ENCODE data around the gene TECPR2.

TECPR2 gene

GRCh38 chr14:102394717-102395375, 32.1 kb downstream of the TECPR2 start:
- H3K27ac ChIP-seq (ENCODE audit: low read depth in 2 of 2, low read length in 2 of 2): no peak overlapping the region
- H3K9ac ChIP-seq (ENCODE audit: low read depth in 1 of 2, low read length in 2 of 2): no peak overlapping the region
- H3K4me3 ChIP-seq (ENCODE audit: low read length in 2 of 2): no peak overlapping the region
- peaks cover 6% of the 10 kb centered on the region in 2 donors for H3K4me1 ChIP-seq (ENCODE audit: control insufficient read depth in 2 of 2, insufficient read depth in 2 of 2, low read length in 2 of 2)
- peaks cover 0 to 3% of the 10 kb centered on the region in 2 donors for H3K36me3 ChIP-seq (ENCODE audit: control insufficient read depth in 2 of 2, insufficient read depth in 2 of 2, low read length in 2 of 2)
- H3K9me3 ChIP-seq (ENCODE audit: control insufficient read depth in 2 of 2, low read length in 2 of 2): no peaks in the 10 kb centered on the region
- no peaks in the 10 kb centered on the region for H3K27me3 ChIP-seq (ENCODE audit: control insufficient read depth in 2 of 2, insufficient read depth in 2 of 2, low read length in 2 of 2)

GRCh38 chr14:102396521-102396920, 33.8 kb downstream of the TECPR2 start:
- H3K27me3 ChIP-seq (ENCODE audit: control insufficient read depth in 2 of 2, insufficient read depth in 2 of 2, low read length in 2 of 2): no peaks in the 10 kb centered on the region
- no peaks in the 10 kb centered on the region for H3K9me3 ChIP-seq (ENCODE audit: control insufficient read depth in 2 of 2, low read length in 2 of 2)
- H3K4me3 ChIP-seq (ENCODE audit: low read length in 2 of 2): no peak overlapping the region
- H3K4me1 ChIP-seq (ENCODE audit: control insufficient read depth in 2 of 2, insufficient read depth in 2 of 2, low read length in 2 of 2): no peaks in the 10 kb centered on the region
- H3K9ac ChIP-seq (ENCODE audit: low read depth in 1 of 2, low read length in 2 of 2): no peak overlapping the region
- H3K36me3 ChIP-seq (ENCODE audit: control insufficient read depth in 2 of 2, insufficient read depth in 2 of 2, low read length in 2 of 2): peaks cover 0 to 3% of the 10 kb centered on the region in 2 donors
- no peak overlapping the region for H3K27ac ChIP-seq (ENCODE audit: low read depth in 2 of 2, low read length in 2 of 2)

GRCh38 chr14:102403028-102403427, 40.3 kb downstream of the TECPR2 start:
- no peaks in the 10 kb centered on the region for H3K4me1 ChIP-seq (ENCODE audit: control insufficient read depth in 2 of 2, insufficient read depth in 2 of 2, low read length in 2 of 2)
- no peak overlapping the region for H3K4me3 ChIP-seq (ENCODE audit: low read length in 2 of 2)
- no peak overlapping the region for H3K9ac ChIP-seq (ENCODE audit: low read depth in 1 of 2, low read length in 2 of 2)
- no peak overlapping the region for H3K27ac ChIP-seq (ENCODE audit: low read depth in 2 of 2, low read length in 2 of 2)
- no peaks in the 10 kb centered on the region for H3K27me3 ChIP-seq (ENCODE audit: control insufficient read depth in 2 of 2, insufficient read depth in 2 of 2, low read length in 2 of 2)
- peaks cover 3 to 5% of the 10 kb centered on the region in 2 donors for H3K9me3 ChIP-seq (ENCODE audit: control insufficient read depth in 2 of 2, low read length in 2 of 2)
- H3K36me3 ChIP-seq (ENCODE audit: control insufficient read depth in 2 of 2, insufficient read depth in 2 of 2, low read length in 2 of 2): peaks cover 0 to 5% of the 10 kb centered on the region in 2 donors

GRCh38 chr14:102407258-102407657, 44.5 kb downstream of the TECPR2 start:
- H3K9me3 ChIP-seq (ENCODE audit: control insufficient read depth in 2 of 2, low read length in 2 of 2): peaks cover 3 to 5% of the 10 kb centered on the region in 2 donors
- H3K27ac ChIP-seq (ENCODE audit: low read depth in 2 of 2, low read length in 2 of 2): no peak overlapping the region
- H3K27me3 ChIP-seq (ENCODE audit: control insufficient read depth in 2 of 2, insufficient read depth in 2 of 2, low read length in 2 of 2): no peaks in the 10 kb centered on the region
- H3K9ac ChIP-seq (ENCODE audit: low read depth in 1 of 2, low read length in 2 of 2): no peak overlapping the region
- H3K4me1 ChIP-seq (ENCODE audit: control insufficient read depth in 2 of 2, insufficient read depth in 2 of 2, low read length in 2 of 2): no peaks in the 10 kb centered on the region
- H3K4me3 ChIP-seq (ENCODE audit: low read length in 2 of 2): no peak overlapping the region
- H3K36me3 ChIP-seq (ENCODE audit: control insufficient read depth in 2 of 2, insufficient read depth in 2 of 2, low read length in 2 of 2): peaks cover 6 to 12% of the 10 kb centered on the region in 2 donors

- Histone ChIP-seq H3K27ac (ENCODE audit: low read depth in 2 of 2, low read length in 2 of 2) (no peak overlapping the region), H3K27me3 (ENCODE audit: control insufficient read depth in 2 of 2, insufficient read depth in 2 of 2, low read length in 2 of 2) (no peaks in the 10 kb centered on the region), H3K9ac (ENCODE audit: low read depth in 1 of 2, low read length in 2 of 2) (no peak overlapping the region)
Measured at GRCh38 chr14:102408724-102409123, 46.0 kb downstream of the TECPR2 start.

GRCh38 chr14:102415671-102416070, 52.9 kb downstream of the TECPR2 start:
- Histone ChIP-seq H3K36me3 (ENCODE audit: control insufficient read depth in 2 of 2, insufficient read depth in 2 of 2, low read length in 2 of 2) (peaks cover 7 to 12% of the 10 kb centered on the region in 2 donors), H3K4me3 (ENCODE audit: low read length in 2 of 2) (no peak overlapping the region), H3K27ac (ENCODE audit: low read depth in 2 of 2, low read length in 2 of 2) (no peak overlapping the region), H3K4me1 (ENCODE audit: control insufficient read depth in 2 of 2, insufficient read depth in 2 of 2, low read length in 2 of 2) (no peaks in the 10 kb centered on the region), H3K27me3 (ENCODE audit: control insufficient read depth in 2 of 2, insufficient read depth in 2 of 2, low read length in 2 of 2) (no peaks in the 10 kb centered on the region), H3K9ac (ENCODE audit: low read depth in 1 of 2, low read length in 2 of 2) (no peak overlapping the region), H3K9me3 (ENCODE audit: control insufficient read depth in 2 of 2, low read length in 2 of 2) (no peaks in the 10 kb centered on the region)

More at GRCh38 chr14:102408724-102409123, 46.0 kb downstream of the TECPR2 start:
- Histone ChIP-seq H3K4me1 (ENCODE audit: control insufficient read depth in 2 of 2, insufficient read depth in 2 of 2, low read length in 2 of 2) (no peaks in the 10 kb centered on the region), H3K4me3 (ENCODE audit: low read length in 2 of 2) (no peak overlapping the region), H3K9me3 (ENCODE audit: control insufficient read depth in 2 of 2, low read length in 2 of 2) (no peaks in the 10 kb centered on the region), H3K36me3 (ENCODE audit: control insufficient read depth in 2 of 2, insufficient read depth in 2 of 2, low read length in 2 of 2) (peaks cover 6 to 12% of the 10 kb centered on the region in 2 donors)

- Histone ChIP-seq H3K27ac (ENCODE audit: low read depth in 2 of 2, low read length in 2 of 2) (no peak overlapping the region), H3K9ac (ENCODE audit: low read depth in 1 of 2, low read length in 2 of 2) (no peak overlapping the region), H3K36me3 (ENCODE audit: control insufficient read depth in 2 of 2, insufficient read depth in 2 of 2, low read length in 2 of 2) (peaks cover 7 to 12% of the 10 kb centered on the region in 2 donors), H3K4me1 (ENCODE audit: control insufficient read depth in 2 of 2, insufficient read depth in 2 of 2, low read length in 2 of 2) (no peaks in the 10 kb centered on the region), H3K27me3 (ENCODE audit: control insufficient read depth in 2 of 2, insufficient read depth in 2 of 2, low read length in 2 of 2) (no peaks in the 10 kb centered on the region), H3K4me3 (ENCODE audit: low read length in 2 of 2) (no peak overlapping the region), H3K9me3 (ENCODE audit: control insufficient read depth in 2 of 2, low read length in 2 of 2) (no peaks in the 10 kb centered on the region)
Measured at GRCh38 chr14:102417001-102417431, 54.3 kb downstream of the TECPR2 start.

- H3K4me3 ChIP-seq (ENCODE audit: low read length in 2 of 2): no peak overlapping the region
- H3K4me1 ChIP-seq (ENCODE audit: control insufficient read depth in 2 of 2, insufficient read depth in 2 of 2, low read length in 2 of 2): no peaks in the 10 kb centered on the region
- H3K27me3 ChIP-seq (ENCODE audit: control insufficient read depth in 2 of 2, insufficient read depth in 2 of 2, low read length in 2 of 2): no peaks in the 10 kb centered on the region
- peaks cover 7 to 12% of the 10 kb centered on the region in 2 donors for H3K36me3 ChIP-seq (ENCODE audit: control insufficient read depth in 2 of 2, insufficient read depth in 2 of 2, low read length in 2 of 2)
- H3K9ac ChIP-seq (ENCODE audit: low read depth in 1 of 2, low read length in 2 of 2): no peak overlapping the region
- H3K27ac ChIP-seq (ENCODE audit: low read depth in 2 of 2, low read length in 2 of 2): no peak overlapping the region
- H3K9me3 ChIP-seq (ENCODE audit: control insufficient read depth in 2 of 2, low read length in 2 of 2): no peaks in the 10 kb centered on the region
Measured at GRCh38 chr14:102417646-102418045, 54.9 kb downstream of the TECPR2 start.

GRCh38 chr14:102418169-102418852, 55.6 kb downstream of the TECPR2 start:
- H3K9ac ChIP-seq (ENCODE audit: low read depth in 1 of 2, low read length in 2 of 2): no peak overlapping the region

GRCh38 chr14:102418853-102419240, 56.1 kb downstream of the TECPR2 start:
- H3K9ac ChIP-seq (ENCODE audit: low read depth in 1 of 2, low read length in 2 of 2): no peak overlapping the region
- H3K4me1 ChIP-seq (ENCODE audit: control insufficient read depth in 2 of 2, insufficient read depth in 2 of 2, low read length in 2 of 2): no peaks in the 10 kb centered on the region
- no peak overlapping the region for H3K4me3 ChIP-seq (ENCODE audit: low read length in 2 of 2)
- H3K36me3 ChIP-seq (ENCODE audit: control insufficient read depth in 2 of 2, insufficient read depth in 2 of 2, low read length in 2 of 2): peaks cover 7 to 15% of the 10 kb centered on the region in 2 donors
- H3K9me3 ChIP-seq (ENCODE audit: control insufficient read depth in 2 of 2, low read length in 2 of 2): no peaks in the 10 kb centered on the region
- H3K27me3 ChIP-seq (ENCODE audit: control insufficient read depth in 2 of 2, insufficient read depth in 2 of 2, low read length in 2 of 2): no peaks in the 10 kb centered on the region
- no peak overlapping the region for H3K27ac ChIP-seq (ENCODE audit: low read depth in 2 of 2, low read length in 2 of 2)

More at GRCh38 chr14:102418169-102418852, 55.6 kb downstream of the TECPR2 start:
- Histone ChIP-seq H3K27me3 (ENCODE audit: control insufficient read depth in 2 of 2, insufficient read depth in 2 of 2, low read length in 2 of 2) (no peaks in the 10 kb centered on the region), H3K4me1 (ENCODE audit: control insufficient read depth in 2 of 2, insufficient read depth in 2 of 2, low read length in 2 of 2) (no peaks in the 10 kb centered on the region), H3K4me3 (ENCODE audit: low read length in 2 of 2) (no peak overlapping the region), H3K27ac (ENCODE audit: low read depth in 2 of 2, low read length in 2 of 2) (no peak overlapping the region), H3K36me3 (ENCODE audit: control insufficient read depth in 2 of 2, insufficient read depth in 2 of 2, low read length in 2 of 2) (peaks cover 7 to 12% of the 10 kb centered on the region in 2 donors), H3K9me3 (ENCODE audit: control insufficient read depth in 2 of 2, low read length in 2 of 2) (no peaks in the 10 kb centered on the region)

All from mucosa of rectum (tissue), 2 donors.